NT2/D1 (cell line): ENCODE measurements around the gene TSC1.
A peak's percentile ranks its signal among the peaks of the same experiment; 100 is the strongest.

Source experiments
- DNase-seq: peaks from one replicate; pipeline ENCODE4 v3.0.0-alpha.2; 2011; ENCODE audit warnings: low read depth, low spot score
- H3K27me3 ChIP-seq: 2 replicates; pipeline ENCODE4 v1.6.0; 2011; ENCODE audit warnings: mild to moderate bottlenecking; ENCODE audit not compliant: insufficient read length, insufficient read depth
- H3K36me3 ChIP-seq: 2 replicates; pipeline ENCODE4 v1.6.1; 2011; ENCODE audit warnings: mild to moderate bottlenecking, low read length, mixed read lengths; ENCODE audit not compliant: insufficient read depth, insufficient read length
- H3K4me1 ChIP-seq: 2 replicates; pipeline ENCODE4 v1.5.1; 2011; ENCODE audit not compliant: insufficient read depth, insufficient read length
- H3K4me3 ChIP-seq: 2 replicates; pipeline ENCODE4 v1.5.1; 2011; ENCODE audit warnings: low read depth; ENCODE audit not compliant: insufficient read length
- H3K9ac ChIP-seq: 2 replicates; pipeline ENCODE4 v1.6.0; 2011; ENCODE audit warnings: low read depth; ENCODE audit not compliant: insufficient read length
- H3K9me3 ChIP-seq: 2 replicates; pipeline ENCODE4 v1.5.1; 2011; ENCODE audit warnings: mild to moderate bottlenecking, low read length; ENCODE audit not compliant: insufficient read depth
- SUZ12 ChIP-seq: IDR thresholded peaks from 2 replicates; pipeline ENCODE4 v1.6.1; 2011; ENCODE audit not compliant: insufficient read length, insufficient read depth; ENCODE audit errors: extremely low read depth
- YY1 ChIP-seq: IDR thresholded peaks from 2 replicates; pipeline ENCODE4 v1.6.1; 2011; ENCODE audit not compliant: insufficient read length, insufficient read depth
- ZNF274 ChIP-seq: IDR thresholded peaks from 2 replicates; pipeline ENCODE4 v1.6.1; 2011; ENCODE audit warnings: mild to moderate bottlenecking, low read depth, low read length

TSC1 gene

DNA sequence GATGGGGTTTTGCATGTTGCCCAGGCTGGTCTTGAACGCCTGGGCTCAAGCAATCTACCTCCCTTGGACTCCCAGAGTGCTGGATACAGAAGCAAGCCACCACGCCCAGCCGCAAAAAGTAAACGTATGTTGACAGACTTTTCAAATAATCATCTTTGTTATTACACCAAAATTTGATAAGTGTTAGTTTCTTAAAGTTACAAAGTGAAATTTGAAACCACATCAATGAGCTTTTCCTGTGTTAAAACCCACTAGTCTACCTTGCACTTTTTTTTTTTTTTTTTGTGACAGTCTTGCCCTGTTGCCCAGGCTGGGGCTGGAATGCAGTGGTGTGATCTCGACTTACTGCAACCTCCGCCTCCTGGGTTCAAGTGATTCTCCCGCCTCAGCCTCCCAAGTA lies 35.8 kb downstream of the TSC1 start:
- no peak for TF ChIP-seq ZNF274
- TF ChIP-seq SUZ12: no peak
- TF ChIP-seq YY1: no peak
- no peak for DNase-seq
- Histone ChIP-seq H3K36me3 (peaks cover 78% of the 10 kb centered on the region), H3K4me3 (no peak overlapping the region), H3K4me1 (peaks cover 4% of the 10 kb centered on the region), H3K9ac (no peak overlapping the region), H3K27me3 (no peaks in the 10 kb centered on the region), H3K9me3 (no peaks in the 10 kb centered on the region)

DNA sequence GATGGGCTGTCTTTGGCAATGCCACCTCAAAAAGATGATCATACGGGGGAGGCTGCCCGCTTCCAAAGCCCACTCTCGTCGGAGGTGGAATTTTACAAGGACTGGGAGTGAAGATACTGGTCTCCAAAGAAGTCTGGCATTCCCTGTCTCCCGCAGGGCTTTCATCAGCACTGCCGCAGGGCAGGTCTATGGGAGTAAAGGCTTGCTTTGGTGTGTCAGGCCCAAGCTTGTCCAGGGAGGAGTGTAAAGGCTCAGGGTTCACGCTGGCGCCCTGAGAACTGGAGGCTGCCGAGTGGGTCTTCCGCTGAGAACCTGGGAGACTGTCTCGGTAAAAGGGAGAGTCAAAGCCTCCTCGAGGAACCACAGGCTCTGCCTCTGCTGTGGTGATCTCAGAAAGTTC lies 38.7 kb downstream of the TSC1 start:
- Histone ChIP-seq H3K27me3 (no peaks in the 10 kb centered on the region), H3K36me3 (peaks cover 83% of the 10 kb centered on the region), H3K9me3 (no peaks in the 10 kb centered on the region), H3K4me1 (peaks cover 4% of the 10 kb centered on the region), H3K9ac (no peak overlapping the region), H3K4me3 (no peak overlapping the region)
- DNase-seq: no peak
- no peak for TF ChIP-seq ZNF274
- TF ChIP-seq YY1: no peak
- TF ChIP-seq SUZ12: no peak

DNA sequence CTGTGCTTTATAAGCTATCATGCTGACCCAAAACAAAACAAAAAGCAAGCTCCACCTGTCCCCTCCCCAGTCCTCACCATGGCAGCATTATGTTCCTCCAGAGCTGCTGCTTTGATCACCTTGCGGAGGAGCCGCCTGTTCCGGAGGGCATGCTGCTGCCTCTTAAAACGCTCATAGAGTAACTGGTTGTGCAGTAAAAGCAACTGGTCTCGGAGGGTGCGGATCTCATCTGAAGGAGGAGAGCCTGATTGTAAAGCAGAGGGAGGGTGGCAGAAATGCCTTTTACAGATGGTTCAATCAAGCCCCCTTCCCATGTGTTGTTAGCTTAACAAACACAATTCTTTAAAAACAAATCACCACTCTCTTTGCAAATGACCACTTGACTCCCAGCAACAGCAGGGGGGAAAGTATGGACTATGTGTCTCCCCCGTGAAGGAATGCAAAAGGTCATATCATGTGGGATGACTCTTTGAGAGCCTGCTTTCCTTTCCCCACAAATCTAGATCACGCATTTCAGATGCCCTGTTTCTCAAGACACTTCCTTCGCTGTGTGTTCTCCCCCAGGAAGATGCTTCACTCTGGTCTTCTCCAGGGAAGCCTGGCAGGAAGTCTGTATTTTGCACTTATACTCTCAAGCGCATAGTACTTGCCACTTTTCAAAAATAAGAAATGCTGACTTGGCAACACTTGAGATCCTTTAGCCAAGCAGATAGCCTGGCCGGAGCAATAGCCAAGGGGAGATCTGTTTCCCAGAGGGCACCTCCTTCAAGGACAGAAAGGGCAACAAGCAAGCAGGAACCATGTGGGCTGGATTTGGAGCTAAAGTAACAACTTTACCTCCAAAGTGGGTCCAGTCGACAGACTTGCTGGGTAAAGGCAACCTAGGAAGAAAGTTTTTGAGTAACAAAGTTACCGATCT lies 40.6 kb downstream of the TSC1 start:
- TF ChIP-seq SUZ12: no peak
- no peak for TF ChIP-seq YY1
- TF ChIP-seq ZNF274: no peak
- Histone ChIP-seq H3K4me3 (no peak overlapping the region), H3K9me3 (no peaks in the 10 kb centered on the region), H3K36me3 (peaks cover 83% of the 10 kb centered on the region), H3K4me1 (peaks cover 4% of the 10 kb centered on the region), H3K9ac (no peak overlapping the region), H3K27me3 (no peaks in the 10 kb centered on the region)
- DNase-seq: peak; percentile 30

- peaks cover 4% of the 10 kb centered on the region for H3K4me1 ChIP-seq
- TF ChIP-seq SUZ12 (no peak), YY1 (no peak), ZNF274 (no peak)
- H3K36me3 ChIP-seq: peaks cover 90% of the 10 kb centered on the region
- H3K9me3 ChIP-seq: no peaks in the 10 kb centered on the region
- H3K4me3 ChIP-seq: no peak overlapping the region
- peak; percentile 66 for DNase-seq
- H3K27me3 ChIP-seq: no peaks in the 10 kb centered on the region
- no peak overlapping the region for H3K9ac ChIP-seq
Observed at GRCh38 chr9:132901858-132902831, 42.3 kb downstream of the TSC1 start.

GRCh38 chr9:132898051-132898450 lies 46.4 kb downstream of the TSC1 start:
- Histone ChIP-seq H3K4me1 (no peaks in the 10 kb centered on the region), H3K36me3 (peaks cover 91% of the 10 kb centered on the region), H3K9me3 (no peaks in the 10 kb centered on the region), H3K9ac (no peak overlapping the region), H3K4me3 (no peak overlapping the region), H3K27me3 (no peaks in the 10 kb centered on the region)
- DNase-seq: no peak
- TF ChIP-seq ZNF274 (no peak), YY1 (no peak), SUZ12 (no peak)

- no peaks in the 10 kb centered on the region for H3K4me1 ChIP-seq
- H3K9me3 ChIP-seq: no peaks in the 10 kb centered on the region
- TF ChIP-seq YY1 (no peak), ZNF274 (no peak), SUZ12 (no peak)
- H3K36me3 ChIP-seq: peaks cover 92% of the 10 kb centered on the region
- H3K9ac ChIP-seq: no peak overlapping the region
- no peak for DNase-seq
- no peak overlapping the region for H3K4me3 ChIP-seq
- H3K27me3 ChIP-seq: no peaks in the 10 kb centered on the region
Observed at GRCh38 chr9:132896906-132897305, 47.5 kb downstream of the TSC1 start.
